ENCODE data around the gene HAUS3.

DNA sequence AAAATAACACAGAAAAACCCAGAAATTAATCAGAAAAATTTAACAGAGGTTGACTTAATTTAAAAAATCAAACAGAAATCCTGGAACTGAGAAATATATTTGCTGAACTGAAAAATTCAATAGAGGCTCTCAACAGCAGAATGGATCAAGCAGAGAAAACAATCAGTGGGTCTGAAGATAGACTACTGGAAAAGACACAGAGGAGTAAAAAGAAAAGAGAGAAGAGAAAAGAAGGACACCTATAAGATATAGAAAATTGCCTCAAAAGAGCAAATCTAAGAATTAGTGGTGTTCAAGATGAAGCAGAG lies 55.1 kb downstream of the HAUS3 start:
- TF ChIP-seq, protein P1, sequence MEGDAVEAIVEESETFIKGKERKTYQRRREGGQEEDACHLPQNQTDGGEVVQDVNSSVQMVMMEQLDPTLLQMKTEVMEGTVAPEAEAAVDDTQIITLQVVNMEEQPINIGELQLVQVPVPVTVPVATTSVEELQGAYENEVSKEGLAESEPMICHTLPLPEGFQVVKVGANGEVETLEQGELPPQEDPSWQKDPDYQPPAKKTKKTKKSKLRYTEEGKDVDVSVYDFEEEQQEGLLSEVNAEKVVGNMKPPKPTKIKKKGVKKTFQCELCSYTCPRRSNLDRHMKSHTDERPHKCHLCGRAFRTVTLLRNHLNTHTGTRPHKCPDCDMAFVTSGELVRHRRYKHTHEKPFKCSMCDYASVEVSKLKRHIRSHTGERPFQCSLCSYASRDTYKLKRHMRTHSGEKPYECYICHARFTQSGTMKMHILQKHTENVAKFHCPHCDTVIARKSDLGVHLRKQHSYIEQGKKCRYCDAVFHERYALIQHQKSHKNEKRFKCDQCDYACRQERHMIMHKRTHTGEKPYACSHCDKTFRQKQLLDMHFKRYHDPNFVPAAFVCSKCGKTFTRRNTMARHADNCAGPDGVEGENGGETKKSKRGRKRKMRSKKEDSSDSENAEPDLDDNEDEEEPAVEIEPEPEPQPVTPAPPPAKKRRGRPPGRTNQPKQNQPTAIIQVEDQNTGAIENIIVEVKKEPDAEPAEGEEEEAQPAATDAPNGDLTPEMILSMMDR (IDR thresholded peaks at IDR 0.05) = no peak
- TF ChIP-seq POLR2A (IDR thresholded peaks at IDR 0.05) (no peak), POLR2AphosphoS5 (IDR thresholded peaks at IDR 0.05) (no peak), EP300 (IDR thresholded peaks at IDR 0.05) (no peak)
